ENCODE results near the gene QPRT.
"Not testable (repeated sequence)": the region's sequence is repeated elsewhere in the genome, so short reads cannot be mapped to it uniquely, and the experiment has no call there.

QPRT gene

GRCh38 chr16:29720703-29721102 lies 41.7 kb downstream of the QPRT start:
- DNase-seq, result no peak

GRCh38 chr16:29721167-29721879 lies 42.3 kb downstream of the QPRT start:
- DNase-seq, result peak; percentile 89

- no peak for DNase-seq
Observed at GRCh38 chr16:29726845-29727377, 47.9 kb downstream of the QPRT start.

- DNase-seq, result no peak
Observed at GRCh38 chr16:29727452-29727851, 48.5 kb downstream of the QPRT start.

GRCh38 chr16:29729116-29729521 lies 50.1 kb downstream of the QPRT start:
- DNase-seq, result peak; percentile 88

- DNase-seq, result no peak
Observed at GRCh38 chr16:29730649-29731048, 51.7 kb downstream of the QPRT start.

GRCh38 chr16:29731768-29732601 lies 53.0 kb downstream of the QPRT start:
- not testable (repeated sequence) for DNase-seq

GRCh38 chr16:29734786-29735185 lies 55.8 kb downstream of the QPRT start:
- no peak for DNase-seq

- DNase-seq, result peak; percentile 13
Observed at GRCh38 chr16:29736112-29736511, 57.1 kb downstream of the QPRT start.

GRCh38 chr16:29736764-29737163 lies 57.8 kb downstream of the QPRT start:
- DNase-seq, result no peak

GRCh38 chr16:29737713-29738112 lies 58.7 kb downstream of the QPRT start:
- DNase-seq, result no peak

GRCh38 chr16:29738514-29738913 lies 59.5 kb downstream of the QPRT start:
- DNase-seq, result no peak

GRCh38 chr16:29739927-29740629 lies 61.1 kb downstream of the QPRT start:
- not testable (repeated sequence) for DNase-seq

- DNase-seq, result not testable (repeated sequence)
Observed at GRCh38 chr16:29740630-29741015, 61.6 kb downstream of the QPRT start.

- DNase-seq, result no peak
Observed at GRCh38 chr16:29742683-29743275, 63.8 kb downstream of the QPRT start.

- no peak for DNase-seq
Observed at GRCh38 chr16:29743475-29743826, 64.5 kb downstream of the QPRT start.

GRCh38 chr16:29743827-29744531 lies 65.0 kb downstream of the QPRT start:
- no peak for DNase-seq

- no peak for DNase-seq
Observed at GRCh38 chr16:29744541-29745101, 65.6 kb downstream of the QPRT start.

GRCh38 chr16:29745121-29745852 lies 66.3 kb downstream of the QPRT start:
- DNase-seq, result no peak

- no peak for DNase-seq
Observed at GRCh38 chr16:29745853-29746345, 66.9 kb downstream of the QPRT start, which contains the start of gene C16orf54. Gene C16orf54 (minus strand): TSS chr16:29745990. CDS start chr16:29744951, 1,039 bp downstream.

GRCh38 chr16:29746518-29746917 lies 67.5 kb downstream of the QPRT start:
- DNase-seq, result not testable (repeated sequence)

All from NCI-H82 (cell line).